ENCODE results near the gene ANKRD65.
A peak's percentile ranks its signal among the peaks of the same experiment; 100 is the strongest.
"Not testable (repeated sequence)": the region's sequence is repeated elsewhere in the genome, so short reads cannot be mapped to it uniquely, and the experiment has no call there.

Gene ANKRD65

GRCh38 chr1:1430114-1430982 is 9.3 kb upstream of the ANKRD65 start:
- FAIRE-seq, result peak; percentile 75

GRCh38 chr1:1429671-1430073 is 8.6 kb upstream of the ANKRD65 start:
- FAIRE-seq, result no peak

GRCh38 chr1:1428967-1429366 is 7.9 kb upstream of the ANKRD65 start:
- not testable (repeated sequence) for FAIRE-seq

- FAIRE-seq, result no peak
Measured at GRCh38 chr1:1428174-1428573, 7.1 kb upstream of the ANKRD65 start.

- FAIRE-seq, result no peak
Measured at GRCh38 chr1:1427820-1428148, 6.7 kb upstream of the ANKRD65 start.

- FAIRE-seq, result no peak
Measured at GRCh38 chr1:1427106-1427819, 6.2 kb upstream of the ANKRD65 start.

GRCh38 chr1:1426496-1427105 is 5.5 kb upstream of the ANKRD65 start:
- no peak for FAIRE-seq

- no peak for FAIRE-seq
Measured at GRCh38 chr1:1425753-1426495, 4.8 kb upstream of the ANKRD65 start.

- FAIRE-seq, result no peak
Measured at GRCh38 chr1:1425426-1425752, 4.3 kb upstream of the ANKRD65 start.

- no peak for FAIRE-seq
Measured at GRCh38 chr1:1424707-1425106, 3.6 kb upstream of the ANKRD65 start.

GRCh38 chr1:1423245-1423597 is 2.1 kb upstream of the ANKRD65 start:
- FAIRE-seq, result no peak

- no peak for FAIRE-seq
Measured at GRCh38 chr1:1422465-1423244, 1.6 kb upstream of the ANKRD65 start.

GRCh38 chr1:1421907-1422464 is 910 bp upstream of the ANKRD65 start:
- FAIRE-seq, result no peak

- no peak for FAIRE-seq
Measured at GRCh38 chr1:1420654-1421141, 378 bp downstream of the ANKRD65 start.

- FAIRE-seq, result no peak
Measured at GRCh38 chr1:1419813-1420653, 1.0 kb downstream of the ANKRD65 start.

- FAIRE-seq, result no peak
Measured at GRCh38 chr1:1419363-1419812, 1.7 kb downstream of the ANKRD65 start.

- FAIRE-seq, result no peak
Measured at GRCh38 chr1:1418464-1419362, 2.4 kb downstream of the ANKRD65 start.

GRCh38 chr1:1417825-1418463 is 3.1 kb downstream of the ANKRD65 start:
- FAIRE-seq, result not testable (repeated sequence)

GRCh38 chr1:1417396-1417795 is 3.7 kb downstream of the ANKRD65 start:
- not testable (repeated sequence) for FAIRE-seq
